A375 (cell line): Measurements from ENCODE around the gene EML4. TPM values are rescaled to one million over a fixed set of nuclear protein-coding genes. Genes with fewer than 3 reads are reported as not detected.

ENCODE experiments used
- total RNA-seq: library from RNA; depleted of rRNA; stranded (reverse); fragments of >200 nt; shearing (Covaris generic); gene quantifications from 2 replicates; pipeline ENCODE4 v1.2.3, GENCODE V29; 2014; rRNA removed

The EML4 gene, protein sequence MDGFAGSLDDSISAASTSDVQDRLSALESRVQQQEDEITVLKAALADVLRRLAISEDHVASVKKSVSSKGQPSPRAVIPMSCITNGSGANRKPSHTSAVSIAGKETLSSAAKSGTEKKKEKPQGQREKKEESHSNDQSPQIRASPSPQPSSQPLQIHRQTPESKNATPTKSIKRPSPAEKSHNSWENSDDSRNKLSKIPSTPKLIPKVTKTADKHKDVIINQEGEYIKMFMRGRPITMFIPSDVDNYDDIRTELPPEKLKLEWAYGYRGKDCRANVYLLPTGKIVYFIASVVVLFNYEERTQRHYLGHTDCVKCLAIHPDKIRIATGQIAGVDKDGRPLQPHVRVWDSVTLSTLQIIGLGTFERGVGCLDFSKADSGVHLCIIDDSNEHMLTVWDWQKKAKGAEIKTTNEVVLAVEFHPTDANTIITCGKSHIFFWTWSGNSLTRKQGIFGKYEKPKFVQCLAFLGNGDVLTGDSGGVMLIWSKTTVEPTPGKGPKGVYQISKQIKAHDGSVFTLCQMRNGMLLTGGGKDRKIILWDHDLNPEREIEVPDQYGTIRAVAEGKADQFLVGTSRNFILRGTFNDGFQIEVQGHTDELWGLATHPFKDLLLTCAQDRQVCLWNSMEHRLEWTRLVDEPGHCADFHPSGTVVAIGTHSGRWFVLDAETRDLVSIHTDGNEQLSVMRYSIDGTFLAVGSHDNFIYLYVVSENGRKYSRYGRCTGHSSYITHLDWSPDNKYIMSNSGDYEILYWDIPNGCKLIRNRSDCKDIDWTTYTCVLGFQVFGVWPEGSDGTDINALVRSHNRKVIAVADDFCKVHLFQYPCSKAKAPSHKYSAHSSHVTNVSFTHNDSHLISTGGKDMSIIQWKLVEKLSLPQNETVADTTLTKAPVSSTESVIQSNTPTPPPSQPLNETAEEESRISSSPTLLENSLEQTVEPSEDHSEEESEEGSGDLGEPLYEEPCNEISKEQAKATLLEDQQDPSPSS
- total RNA-seq: 21.3 and 24.2 TPM in 2 replicates

DNA sequence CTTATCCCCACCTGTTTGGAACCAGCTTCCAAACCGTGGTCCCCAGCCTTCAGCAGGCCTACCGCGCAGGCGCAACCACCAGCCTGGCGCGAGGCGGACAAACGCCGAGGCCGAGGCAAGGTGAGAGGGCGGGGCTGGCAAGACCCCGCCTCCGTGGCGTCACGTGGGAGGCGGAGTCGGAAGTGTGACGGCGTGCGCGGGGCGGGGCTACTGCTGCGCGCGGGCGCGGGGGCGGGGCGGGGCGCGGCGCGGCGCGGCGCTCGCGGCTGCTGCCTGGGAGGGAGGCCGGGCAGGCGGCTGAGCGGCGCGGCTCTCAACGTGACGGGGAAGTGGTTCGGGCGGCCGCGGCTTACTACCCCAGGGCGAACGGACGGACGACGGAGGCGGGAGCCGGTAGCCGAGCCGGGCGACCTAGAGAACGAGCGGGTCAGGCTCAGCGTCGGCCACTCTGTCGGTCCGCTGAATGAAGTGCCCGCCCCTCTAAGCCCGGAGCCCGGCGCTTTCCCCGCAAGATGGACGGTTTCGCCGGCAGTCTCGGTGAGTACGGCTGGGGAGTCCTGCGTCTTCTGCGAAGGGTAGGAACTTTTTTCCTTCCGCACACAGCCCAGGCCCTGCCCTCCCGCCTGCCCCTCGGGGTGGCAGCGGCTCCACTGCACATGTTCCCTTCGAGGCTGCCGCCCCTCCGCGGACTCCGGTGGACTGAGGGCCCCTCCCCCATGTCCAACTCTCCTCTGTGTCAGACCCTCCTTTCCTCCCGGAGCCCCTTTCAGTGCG is at the start of gene EML4:
Gene EML4 (plus strand): TSS at position 254 of the 774 bp plus-strand sequence. CDS start 259 bp downstream, at position 513.

DNA sequence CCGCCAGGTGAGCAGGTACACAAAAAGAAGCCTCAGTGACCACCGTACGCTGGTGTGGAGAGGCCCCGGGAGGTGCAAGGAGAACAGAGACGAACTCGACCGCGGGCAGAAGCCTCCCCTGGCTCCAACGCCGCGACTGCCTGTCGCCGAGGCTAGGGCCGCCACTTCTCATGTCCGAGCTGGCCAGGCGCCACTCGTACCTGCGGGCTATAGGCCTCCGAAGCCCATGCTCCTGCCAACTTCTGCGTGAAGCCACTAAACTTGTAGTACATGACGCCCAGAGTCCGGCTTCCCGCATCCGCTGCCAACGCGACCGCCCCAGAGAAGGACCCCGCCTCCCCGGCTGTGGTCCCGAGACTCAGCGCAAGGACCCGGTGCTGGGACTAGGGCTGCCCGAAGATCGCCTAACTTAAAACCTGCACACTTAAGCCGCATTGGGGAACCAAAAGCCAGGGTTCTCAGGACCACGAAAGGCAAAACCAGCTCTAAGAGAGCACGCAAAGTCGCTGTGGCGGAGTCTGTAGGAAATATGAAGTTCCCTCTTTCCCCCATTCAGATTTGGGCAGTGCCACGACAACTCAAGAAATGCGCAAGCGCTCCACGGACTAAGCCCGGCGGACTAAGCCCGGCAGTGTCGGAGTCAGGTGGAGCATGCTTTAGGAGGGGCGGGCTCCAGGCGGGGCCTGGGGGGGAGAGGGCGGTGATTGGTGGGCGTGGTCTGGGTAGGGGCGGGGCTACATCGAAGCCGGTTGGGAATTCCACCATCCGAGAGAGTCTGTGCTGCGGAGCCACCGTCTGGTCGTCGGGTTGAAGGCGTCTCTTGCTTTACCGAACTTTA is 192.0 kb downstream of the EML4 start, which contains the start of gene COX7A2L:
Gene COX7A2L (minus strand): TSS at position 328 of the 838 bp plus-strand sequence. CDS start 56 bp downstream, at position 272.

Other genes with a start within 250 kb of the EML4 start
- 3.2 and 3.8 TPM in 2 replicates for gene PKDCC, start 121.3 kb upstream of the EML4 start, total RNA-seq
- 99.6 and 102 TPM in 2 replicates for gene COX7A2L, start 191.9 kb downstream of the EML4 start, total RNA-seq